H1 (cell line): ENCODE measurements around the gene ACSM2A. TPM values are rescaled to one million over a fixed set of nuclear protein-coding genes. Genes with fewer than 3 reads are reported as not detected.

Experiments
- polyA plus RNA-seq, 7 experiments: library from polyadenylated mRNA; depleted of rRNA in 3 of 7; stranded (reverse) in 5 of 7; unstranded in 2 of 7; fragments of >200 nt in 5 of 7; fragments of 200-250 nt in 2 of 7; gene quantifications; 1 replicate in 5 of 7; 2 replicates in 1 of 7; 4 replicates in 1 of 7; pipeline versions ENCODE4 v1.2.1 to v1.2.3, GENCODE V29; 2011 to 2013; ENCODE audit warnings: missing spikeins in 2 of 7, mixed read lengths in 2 of 7
- total RNA-seq: library from RNA; stranded (reverse); fragmentation: NEBNext Ultra II Directional; extraction: Animal tissue kit (Norgen Biotek cat#: 25700); gene quantifications from 2 replicates; pipeline ENCODE4 v1.2.1, GENCODE V29; 2021

ACSM2A gene
- total and polyA plus RNA-seq, 2 of the 8 experiments (the other 6 are each of a cell fraction or from before 2014, with no cell fraction given) = not detected

Other genes starting within 250 kb of the ACSM2A start
- gene GP2, start 124.0 kb upstream of the ACSM2A start, total RNA-seq = not detected in 2 replicates
- gene GP2, start 124.0 kb upstream of the ACSM2A start, polyA plus RNA-seq (2011; rRNA removed) = not detected in 2 replicates
- not detected in 2 replicates for gene UMOD, start 98.8 kb upstream of the ACSM2A start, total RNA-seq
- not detected in 2 replicates for gene UMOD, start 98.8 kb upstream of the ACSM2A start, polyA plus RNA-seq (2011; rRNA removed)
- not detected in 2 replicates for gene PDILT, start 46.8 kb upstream of the ACSM2A start, total RNA-seq
- gene PDILT, start 46.8 kb upstream of the ACSM2A start, polyA plus RNA-seq (2011; rRNA removed) = not detected in 2 replicates
- not detected in 2 replicates for gene ACSM5, start 42.0 kb upstream of the ACSM2A start, total RNA-seq
- gene ACSM5, start 42.0 kb upstream of the ACSM2A start, polyA plus RNA-seq (2011; rRNA removed) = not detected in 2 replicates
- gene ACSM2B, start 124.8 kb downstream of the ACSM2A start, total RNA-seq = not detected in 2 replicates
- not detected in 2 replicates for gene ACSM2B, start 124.8 kb downstream of the ACSM2A start, polyA plus RNA-seq (2011; rRNA removed)
- not detected in 2 replicates for gene ACSM1, start 246.2 kb downstream of the ACSM2A start, total RNA-seq
- gene ACSM1, start 246.2 kb downstream of the ACSM2A start, polyA plus RNA-seq (2011; rRNA removed) = 0.30 and 0.41 TPM in 2 replicates